Neural crest cell (in vitro differentiated cells): Measurements from ENCODE around the gene SPATS2L. TPM values are rescaled to one million over a fixed set of nuclear protein-coding genes. Genes with fewer than 3 reads are reported as not detected.

Experiments used
- DNase-seq: peaks from one replicate; pipeline ENCODE4 v3.0.0; 2021; ENCODE audit warnings: low read depth, mixed read lengths, low spot score
- H3K27ac Mint-ChIP-seq: one replicate; pipeline ENCODE4 v1.8.0; 2021; ENCODE audit warnings: mild to moderate bottlenecking, mixed read lengths; ENCODE audit not compliant: unreplicated experiment
- H3K27me3 Mint-ChIP-seq: 2 replicates; pipeline ENCODE4 v1.8.0; 2021; ENCODE audit warnings: low read depth, mild to moderate bottlenecking, mixed read lengths
- H3K36me3 Mint-ChIP-seq: 2 replicates; pipeline ENCODE4 v1.8.0; 2021; ENCODE audit warnings: low read depth, mild to moderate bottlenecking, mixed read lengths
- H3K4me1 Mint-ChIP-seq: 2 replicates; pipeline ENCODE4 v1.8.0; 2021; ENCODE audit warnings: mixed read lengths
- H3K4me3 Mint-ChIP-seq: one replicate; pipeline ENCODE4 v1.8.0; 2021; ENCODE audit warnings: mild to moderate bottlenecking, mixed read lengths
- H3K9me3 Mint-ChIP-seq: 2 replicates; pipeline ENCODE4 v1.8.0; 2021; ENCODE audit warnings: mixed read lengths
- total RNA-seq: library from RNA; stranded (reverse); gene quantifications from 2 replicates; pipeline ENCODE4 v1.2.1, GENCODE V29; 2021
- TF ChIP-seq, protein P1 (sequence below): fragments of 200-600 bp; sonication (generic); conservative IDR thresholded peaks from 2 replicates; pipeline ENCODE4 v1.5.0; 2021; ENCODE audit warnings: antibody characterized with exemption, mild to moderate bottlenecking

The SPATS2L gene
- total RNA-seq, 1 donor from 2014 or later: 24.9 TPM

DNA sequence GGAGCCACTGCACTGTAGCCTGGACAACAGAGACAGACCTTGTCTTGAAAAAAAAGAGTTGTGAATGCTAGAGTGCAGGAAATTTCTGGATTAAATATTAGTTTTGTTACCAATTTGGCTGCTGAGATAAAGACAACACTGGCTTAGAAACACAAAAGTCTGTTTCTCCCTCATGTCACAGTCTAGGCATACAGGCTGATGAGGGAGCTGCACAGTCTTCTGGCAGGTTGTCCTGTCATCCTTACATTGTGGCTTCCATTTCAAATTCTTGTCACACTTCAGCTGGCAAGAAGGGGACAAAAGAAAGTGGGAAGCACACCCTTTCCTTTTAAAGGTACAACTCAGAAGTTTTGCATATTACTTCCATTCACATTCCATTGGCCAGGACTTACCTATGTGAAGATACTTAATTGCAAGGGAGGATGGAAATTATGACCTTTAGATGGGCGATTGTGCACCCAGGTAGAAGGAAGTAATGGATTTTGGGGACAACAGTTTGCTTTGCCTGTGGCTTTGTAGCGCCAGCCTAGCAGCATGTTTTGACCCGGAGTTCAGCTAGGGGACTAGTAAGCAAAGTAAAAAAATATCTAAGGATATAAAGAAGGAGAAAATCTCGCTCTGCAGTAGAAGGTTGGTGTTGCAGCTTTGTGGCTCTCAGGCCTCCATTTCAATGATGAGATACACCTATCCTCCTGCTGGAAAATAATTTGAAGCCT, 55.9 kb downstream of the SPATS2L start:
- Mint-ChIP-seq H3K27me3 (peaks cover 70% of the 10 kb centered on the region), H3K4me3 (no peak overlapping the region), H3K36me3 (no peaks in the 10 kb centered on the region), H3K4me1 (peaks cover 14% of the 10 kb centered on the region), H3K27ac (no peak overlapping the region), H3K9me3 (no peaks in the 10 kb centered on the region)
- DNase-seq: no peak
- TF ChIP-seq, protein P1, sequence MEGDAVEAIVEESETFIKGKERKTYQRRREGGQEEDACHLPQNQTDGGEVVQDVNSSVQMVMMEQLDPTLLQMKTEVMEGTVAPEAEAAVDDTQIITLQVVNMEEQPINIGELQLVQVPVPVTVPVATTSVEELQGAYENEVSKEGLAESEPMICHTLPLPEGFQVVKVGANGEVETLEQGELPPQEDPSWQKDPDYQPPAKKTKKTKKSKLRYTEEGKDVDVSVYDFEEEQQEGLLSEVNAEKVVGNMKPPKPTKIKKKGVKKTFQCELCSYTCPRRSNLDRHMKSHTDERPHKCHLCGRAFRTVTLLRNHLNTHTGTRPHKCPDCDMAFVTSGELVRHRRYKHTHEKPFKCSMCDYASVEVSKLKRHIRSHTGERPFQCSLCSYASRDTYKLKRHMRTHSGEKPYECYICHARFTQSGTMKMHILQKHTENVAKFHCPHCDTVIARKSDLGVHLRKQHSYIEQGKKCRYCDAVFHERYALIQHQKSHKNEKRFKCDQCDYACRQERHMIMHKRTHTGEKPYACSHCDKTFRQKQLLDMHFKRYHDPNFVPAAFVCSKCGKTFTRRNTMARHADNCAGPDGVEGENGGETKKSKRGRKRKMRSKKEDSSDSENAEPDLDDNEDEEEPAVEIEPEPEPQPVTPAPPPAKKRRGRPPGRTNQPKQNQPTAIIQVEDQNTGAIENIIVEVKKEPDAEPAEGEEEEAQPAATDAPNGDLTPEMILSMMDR: no peak

DNA sequence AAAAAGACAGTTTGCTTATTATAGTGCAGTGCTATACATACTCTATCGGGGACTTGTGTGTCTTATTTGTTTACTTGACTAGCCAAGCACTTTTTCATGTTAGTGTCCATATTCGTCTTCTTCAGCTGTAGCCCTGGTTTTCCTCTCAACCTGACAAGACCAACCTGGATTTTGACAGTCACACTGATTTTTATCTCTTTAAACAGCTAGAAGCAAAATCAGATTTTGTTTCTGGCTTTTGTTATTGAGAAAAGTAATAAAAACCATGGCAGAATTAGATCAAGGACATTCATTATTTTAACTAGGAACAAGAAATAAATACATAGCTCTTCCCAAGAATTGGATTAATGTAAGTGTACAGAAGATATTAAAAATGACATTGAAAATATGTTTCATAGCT, 56.8 kb downstream of the SPATS2L start:
- no peak overlapping the region for H3K4me3 Mint-ChIP-seq
- TF ChIP-seq, protein P1: no peak
- no peak for DNase-seq
- peaks cover 21% of the 10 kb centered on the region for H3K4me1 Mint-ChIP-seq
- no peaks in the 10 kb centered on the region for H3K9me3 Mint-ChIP-seq
- peaks cover 70% of the 10 kb centered on the region for H3K27me3 Mint-ChIP-seq
- no peak overlapping the region for H3K27ac Mint-ChIP-seq
- H3K36me3 Mint-ChIP-seq: no peaks in the 10 kb centered on the region

DNA sequence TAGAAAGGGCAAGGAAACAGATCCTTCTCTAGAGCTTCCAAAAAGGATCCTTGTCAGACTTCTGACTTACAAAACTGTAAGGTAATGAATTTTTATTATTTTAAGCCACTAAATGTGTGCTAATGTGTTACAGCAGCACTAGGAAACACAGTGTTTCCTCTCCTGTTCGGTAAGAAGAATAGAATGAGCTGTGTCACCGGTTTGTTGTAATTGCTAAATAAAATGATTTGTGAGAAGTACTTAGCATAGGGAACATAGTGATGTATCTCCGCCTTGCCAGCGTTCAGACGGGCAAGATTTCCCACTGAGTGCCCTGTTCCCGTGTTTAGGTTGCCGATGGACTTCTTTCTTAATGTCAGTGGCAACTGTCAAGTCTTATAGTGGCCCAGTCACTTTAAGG, 57.6 kb downstream of the SPATS2L start:
- Mint-ChIP-seq H3K36me3 (no peaks in the 10 kb centered on the region), H3K4me1 (peaks cover 24% of the 10 kb centered on the region), H3K27ac (no peak overlapping the region), H3K9me3 (no peaks in the 10 kb centered on the region), H3K27me3 (peaks cover 68% of the 10 kb centered on the region), H3K4me3 (no peak overlapping the region)
- TF ChIP-seq, protein P1: no peak
- DNase-seq: no peak

DNA sequence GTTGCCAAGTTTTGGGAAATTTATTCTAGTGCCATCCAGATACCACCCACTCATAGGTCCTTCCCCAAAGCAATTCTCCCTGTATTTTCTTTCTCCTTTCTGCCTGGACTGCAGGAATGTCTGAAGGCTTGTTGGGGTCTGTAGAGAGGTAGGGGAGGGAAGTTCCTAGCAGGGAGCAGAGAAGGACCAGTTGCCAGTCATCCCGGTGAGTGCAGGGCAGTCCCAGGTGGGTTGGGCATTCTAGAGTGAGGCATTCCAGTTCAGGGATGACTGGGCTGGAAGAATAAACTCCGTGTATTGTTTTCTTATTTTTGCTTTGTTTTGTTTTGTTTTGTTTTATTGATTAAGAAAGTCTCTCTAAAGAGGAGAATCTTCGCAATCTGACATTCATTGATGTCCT, 58.1 kb downstream of the SPATS2L start:
- H3K9me3 Mint-ChIP-seq: no peaks in the 10 kb centered on the region
- peaks cover 24% of the 10 kb centered on the region for H3K4me1 Mint-ChIP-seq
- H3K27me3 Mint-ChIP-seq: peaks cover 65% of the 10 kb centered on the region
- no peaks in the 10 kb centered on the region for H3K36me3 Mint-ChIP-seq
- no peak overlapping the region for H3K4me3 Mint-ChIP-seq
- no peak for DNase-seq
- TF ChIP-seq, protein P1: no peak
- no peak overlapping the region for H3K27ac Mint-ChIP-seq

DNA sequence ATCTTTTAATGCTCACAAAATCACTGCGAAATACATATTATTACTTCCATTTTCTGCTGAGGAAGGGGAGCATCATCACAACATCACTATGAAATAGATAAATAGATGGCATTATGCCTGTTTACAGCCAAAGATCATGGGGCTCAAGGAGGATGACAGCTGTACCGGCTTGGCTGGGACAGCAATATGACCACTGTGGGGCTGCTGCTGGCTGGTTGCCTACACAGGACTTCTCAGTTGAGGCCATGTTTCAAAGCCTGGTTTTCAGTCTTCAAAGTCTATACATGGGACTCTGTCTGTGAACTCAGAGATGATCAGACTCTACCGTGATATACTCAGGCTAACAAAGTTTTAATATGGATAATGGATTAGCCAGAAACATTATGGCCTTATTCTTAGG, 58.7 kb downstream of the SPATS2L start:
- DNase-seq: no peak
- TF ChIP-seq, protein P1: no peak
- H3K4me3 Mint-ChIP-seq: no peak overlapping the region
- no peaks in the 10 kb centered on the region for H3K36me3 Mint-ChIP-seq
- H3K27ac Mint-ChIP-seq: no peak overlapping the region
- H3K27me3 Mint-ChIP-seq: peaks cover 65% of the 10 kb centered on the region
- no peaks in the 10 kb centered on the region for H3K9me3 Mint-ChIP-seq
- H3K4me1 Mint-ChIP-seq: peaks cover 24% of the 10 kb centered on the region
